ENCODE measurements around the gene CDKL5. TPM values are rescaled to one million over a fixed set of nuclear protein-coding genes. Genes with fewer than 3 reads are reported as not detected.
"Not testable (repeated sequence)": the region's sequence is repeated elsewhere in the genome, so short reads cannot be mapped to it uniquely, and the experiment has no call there.

CDKL5 gene
- total RNA-seq, 1 donor from 2014 or later, result 17.7 TPM

GRCh38 chrX:18582910-18583493 is 157.6 kb downstream of the CDKL5 start:
- no peaks in the 10 kb centered on the region for H3K4me1 Mint-ChIP-seq (ENCODE audit: low read depth, unreplicated experiment)
- Histone ChIP-seq H3K79me2 (ENCODE audit: insufficient read depth, low read length) (no peaks in the 10 kb centered on the region), H3K4me2 (ENCODE audit: low read length) (no peak overlapping the region), H4K20me1 (ENCODE audit: insufficient read depth, low read length) (no peaks in the 10 kb centered on the region), H3K27me3 (ENCODE audit: insufficient read depth, low read length) (no peaks in the 10 kb centered on the region), H3K36me3 (ENCODE audit: insufficient read depth, low read length) (no peaks in the 10 kb centered on the region), H3K9ac (ENCODE audit: low read length) (no peak overlapping the region), H3K4me1 (ENCODE audit: insufficient read depth, low read length) (no peaks in the 10 kb centered on the region), H3K4me3 (ENCODE audit: insufficient read depth, low read depth, low read length) (no peak overlapping the region), H3K27ac (ENCODE audit: low read depth, low read length) (no peak overlapping the region), H2AFZ (ENCODE audit: low read depth, low read length) (no peak overlapping the region), H3K9me3 (ENCODE audit: insufficient read depth, low read depth, low read length) (no peaks in the 10 kb centered on the region)
- DNase-seq (ENCODE audit: low read depth), result no peak
- H3K27me3 Mint-ChIP-seq (ENCODE audit: low read depth, unreplicated experiment), result no peaks in the 10 kb centered on the region
- peak; percentile 29 for FAIRE-seq
- H3K27ac Mint-ChIP-seq (ENCODE audit: unreplicated experiment), result no peak overlapping the region
- H3K36me3 Mint-ChIP-seq (ENCODE audit: low read depth, unreplicated experiment), result peaks cover 2% of the 10 kb centered on the region
- TF ChIP-seq CTCF (IDR thresholded peaks at IDR 0.05; ENCODE audit: insufficient read depth, low read depth, low read length) (no peak), EZH2 (IDR thresholded peaks at IDR 0.05; ENCODE audit: insufficient read depth, low read length) (no peak)
- no peaks in the 10 kb centered on the region for H3K9me3 Mint-ChIP-seq (ENCODE audit: unreplicated experiment)
- no peak overlapping the region for H3K4me3 Mint-ChIP-seq (ENCODE audit: unreplicated experiment)

GRCh38 chrX:18589292-18589691 is 163.9 kb downstream of the CDKL5 start:
- not testable (repeated sequence) for H3K4me3 ChIP-seq (ENCODE audit: insufficient read depth, low read depth, low read length); H3K4me3 Mint-ChIP-seq (ENCODE audit: unreplicated experiment); FAIRE-seq; DNase-seq (ENCODE audit: low read depth); H3K36me3 ChIP-seq (ENCODE audit: insufficient read depth, low read length); H3K27ac ChIP-seq (ENCODE audit: low read depth, low read length); H3K36me3 Mint-ChIP-seq (ENCODE audit: low read depth, unreplicated experiment); H3K27ac Mint-ChIP-seq (ENCODE audit: unreplicated experiment); H3K9ac ChIP-seq (ENCODE audit: low read length); H3K4me1 Mint-ChIP-seq (ENCODE audit: low read depth, unreplicated experiment); H2AFZ ChIP-seq (ENCODE audit: low read depth, low read length); H3K27me3 ChIP-seq (ENCODE audit: insufficient read depth, low read length); H3K79me2 ChIP-seq (ENCODE audit: insufficient read depth, low read length); H3K4me2 ChIP-seq (ENCODE audit: low read length); H3K9me3 ChIP-seq (ENCODE audit: insufficient read depth, low read depth, low read length); H3K9me3 Mint-ChIP-seq (ENCODE audit: unreplicated experiment); H3K4me1 ChIP-seq (ENCODE audit: insufficient read depth, low read length); H4K20me1 ChIP-seq (ENCODE audit: insufficient read depth, low read length); H3K27me3 Mint-ChIP-seq (ENCODE audit: low read depth, unreplicated experiment)

- Histone ChIP-seq H3K27me3 (ENCODE audit: insufficient read depth, low read length) (no peaks in the 10 kb centered on the region), H3K9ac (ENCODE audit: low read length) (no peak overlapping the region), H3K79me2 (ENCODE audit: insufficient read depth, low read length) (no peaks in the 10 kb centered on the region), H3K4me1 (ENCODE audit: insufficient read depth, low read length) (no peaks in the 10 kb centered on the region), H3K36me3 (ENCODE audit: insufficient read depth, low read length) (no peaks in the 10 kb centered on the region), H3K9me3 (ENCODE audit: insufficient read depth, low read depth, low read length) (no peaks in the 10 kb centered on the region), H4K20me1 (ENCODE audit: insufficient read depth, low read length) (no peaks in the 10 kb centered on the region), H3K4me3 (ENCODE audit: insufficient read depth, low read depth, low read length) (no peak overlapping the region), H3K27ac (ENCODE audit: low read depth, low read length) (no peak overlapping the region), H2AFZ (ENCODE audit: low read depth, low read length) (no peak overlapping the region), H3K4me2 (ENCODE audit: low read length) (no peak overlapping the region)
- H3K27me3 Mint-ChIP-seq (ENCODE audit: low read depth, unreplicated experiment), result no peaks in the 10 kb centered on the region
- TF ChIP-seq CTCF (IDR thresholded peaks at IDR 0.05; ENCODE audit: insufficient read depth, low read depth, low read length) (no peak), EZH2 (IDR thresholded peaks at IDR 0.05; ENCODE audit: insufficient read depth, low read length) (no peak)
- H3K4me3 Mint-ChIP-seq (ENCODE audit: unreplicated experiment), result no peak overlapping the region
- no peaks in the 10 kb centered on the region for H3K9me3 Mint-ChIP-seq (ENCODE audit: unreplicated experiment)
- DNase-seq (ENCODE audit: low read depth) (no peak), FAIRE-seq (peak; percentile 83)
- no peak overlapping the region for H3K27ac Mint-ChIP-seq (ENCODE audit: unreplicated experiment)
- peaks cover 6% of the 10 kb centered on the region for H3K36me3 Mint-ChIP-seq (ENCODE audit: low read depth, unreplicated experiment)
- H3K4me1 Mint-ChIP-seq (ENCODE audit: low read depth, unreplicated experiment), result no peaks in the 10 kb centered on the region
These were observed 166.4 kb downstream of the CDKL5 start for GRCh38 chrX:18591834-18592233.
